HPDE6-E6E7 (cell line): Measurements from ENCODE around the gene UPP2.

Experiments used
- DNase-seq: peaks from one replicate; pipeline ENCODE4 v3.0.0; 2011; ENCODE audit warnings: missing footprints; ENCODE audit errors: extremely low spot score

Gene UPP2

GRCh38 chr2:158101384-158101926, at the start of gene UPP2:
TSS of gene UPP2 (plus strand) at chr2:158101876. CDS start at chr2:158102064, 188 bp downstream.
- no peak for DNase-seq

DNA sequence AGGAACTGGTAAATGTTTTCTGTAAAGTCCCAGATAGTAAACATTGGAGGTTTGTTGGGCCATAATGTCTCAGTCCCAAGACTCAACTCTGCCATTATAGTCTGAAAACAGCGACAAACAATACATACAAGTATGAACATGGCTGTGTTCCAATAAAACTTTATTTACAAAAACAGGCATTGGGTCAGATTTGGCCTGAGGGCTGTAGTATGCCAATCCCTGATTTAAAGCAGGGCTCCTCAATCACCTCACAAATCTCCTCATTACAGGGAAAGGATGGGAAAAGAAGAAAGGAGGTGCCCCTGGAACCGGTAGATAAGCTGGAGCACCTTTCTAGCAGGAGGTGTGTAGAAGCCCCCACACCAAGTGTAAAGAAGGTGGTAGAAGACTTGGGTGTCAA, 48.9 kb upstream of the UPP2 start:
- DNase-seq, result no peak

- no peak for DNase-seq
These were observed 44.8 kb upstream of the UPP2 start for GRCh38 chr2:158056875-158057274.

- no peak for DNase-seq
These were observed 41.4 kb upstream of the UPP2 start for GRCh38 chr2:158060160-158060834.

GRCh38 chr2:158060835-158061435, 40.7 kb upstream of the UPP2 start:
- peak; percentile 7 for DNase-seq

- DNase-seq, result no peak
These were observed 39.9 kb upstream of the UPP2 start for GRCh38 chr2:158061763-158062162.

- DNase-seq, result no peak
These were observed 35.5 kb upstream of the UPP2 start for GRCh38 chr2:158066046-158066713.

- no peak for DNase-seq
These were observed 30.7 kb upstream of the UPP2 start for GRCh38 chr2:158071018-158071417.

- DNase-seq, result no peak
These were observed 29.3 kb upstream of the UPP2 start for GRCh38 chr2:158072361-158072760.

DNA sequence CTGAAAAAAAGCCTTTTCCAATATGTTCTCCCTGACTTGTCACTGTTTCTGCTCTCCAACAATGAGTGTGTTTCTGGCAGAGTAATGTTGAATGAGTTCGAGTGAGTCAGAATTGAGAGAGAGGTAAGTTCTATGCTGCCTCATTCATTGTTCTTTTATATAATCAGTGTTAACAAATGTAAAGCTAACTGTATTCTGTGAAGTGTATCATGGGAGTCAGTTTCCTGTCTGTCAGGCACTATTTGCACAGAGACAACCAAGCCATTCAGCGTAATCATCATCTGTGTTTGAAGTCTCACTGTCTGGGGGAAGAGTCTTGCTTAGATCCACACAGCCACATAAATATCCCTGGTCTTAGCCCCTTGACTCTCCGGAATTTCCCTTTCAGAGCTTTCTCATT, 22.0 kb upstream of the UPP2 start:
- DNase-seq, result peak; percentile 15

DNA sequence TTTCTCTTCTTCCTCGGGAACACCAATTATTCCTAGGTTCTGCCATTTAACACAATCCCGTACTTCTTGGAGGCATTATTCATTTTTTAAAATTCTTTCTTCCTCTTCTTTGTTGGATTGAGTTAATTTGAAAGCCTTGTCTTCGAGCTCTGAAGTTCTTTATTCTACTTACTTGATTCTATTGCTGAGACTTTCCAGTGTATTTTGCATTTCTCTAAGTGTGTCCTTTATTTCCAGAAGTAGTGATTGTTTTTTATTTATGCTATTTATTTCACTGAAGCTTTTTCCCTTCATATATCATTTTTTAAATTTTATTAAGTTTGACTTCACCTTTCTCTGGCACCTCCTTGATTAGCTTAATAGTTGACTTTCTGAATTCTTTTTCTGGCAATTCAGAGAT, 13.6 kb upstream of the UPP2 start:
- no peak for DNase-seq

DNA sequence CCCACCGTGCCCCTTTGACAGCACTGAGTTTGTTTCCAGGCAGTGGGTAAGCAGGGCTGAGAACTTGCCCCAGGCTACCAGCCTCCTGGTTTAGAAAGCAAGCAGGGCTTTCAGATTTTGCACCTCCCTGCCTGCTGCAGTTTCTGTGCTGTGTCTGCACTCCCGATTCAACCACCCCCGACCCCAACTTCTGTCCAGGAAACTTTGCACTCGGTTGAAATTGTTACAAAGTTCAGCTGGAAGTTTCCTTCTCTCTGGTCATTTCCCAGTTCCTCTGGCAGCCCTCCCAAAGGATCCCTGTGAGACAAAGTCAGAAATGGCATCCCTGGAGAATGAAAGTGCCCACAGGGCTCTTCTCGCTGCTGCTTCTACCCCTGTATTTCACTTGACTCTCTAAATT, 12.4 kb upstream of the UPP2 start:
- DNase-seq, result no peak

- DNase-seq, result no peak
These were observed 10.0 kb upstream of the UPP2 start for GRCh38 chr2:158091647-158092046.

DNA sequence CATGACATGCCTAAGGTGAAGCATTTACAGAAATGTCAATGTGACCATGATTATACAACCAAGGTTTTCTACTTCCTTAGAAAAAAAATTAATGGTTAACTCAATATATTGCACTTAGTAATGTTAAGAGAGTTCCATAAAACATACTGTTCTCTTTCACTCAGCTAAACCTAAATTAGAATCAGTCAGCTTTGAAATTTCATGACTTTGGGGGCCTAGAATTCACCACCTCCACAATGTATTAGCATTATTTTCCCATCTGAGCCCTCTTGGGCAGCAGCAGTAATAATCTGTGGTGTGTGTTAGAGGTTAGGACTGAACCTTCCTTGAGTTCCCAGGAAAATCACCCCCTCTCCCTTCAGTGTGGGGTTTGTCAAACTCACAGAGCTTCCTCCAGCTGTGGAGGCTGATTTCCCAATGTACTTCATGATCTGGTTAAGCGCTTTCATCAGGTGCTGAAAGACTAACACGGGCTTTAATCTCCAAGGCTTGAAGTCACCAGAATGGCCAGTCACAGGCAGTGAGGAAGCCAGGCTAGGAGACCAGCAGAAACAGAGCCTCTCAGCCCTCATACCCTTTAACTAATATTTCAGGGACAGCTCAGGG, 7.1 kb upstream of the UPP2 start:
- DNase-seq, result no peak

GRCh38 chr2:158095269-158095668, 6.4 kb upstream of the UPP2 start:
- DNase-seq, result no peak

DNA sequence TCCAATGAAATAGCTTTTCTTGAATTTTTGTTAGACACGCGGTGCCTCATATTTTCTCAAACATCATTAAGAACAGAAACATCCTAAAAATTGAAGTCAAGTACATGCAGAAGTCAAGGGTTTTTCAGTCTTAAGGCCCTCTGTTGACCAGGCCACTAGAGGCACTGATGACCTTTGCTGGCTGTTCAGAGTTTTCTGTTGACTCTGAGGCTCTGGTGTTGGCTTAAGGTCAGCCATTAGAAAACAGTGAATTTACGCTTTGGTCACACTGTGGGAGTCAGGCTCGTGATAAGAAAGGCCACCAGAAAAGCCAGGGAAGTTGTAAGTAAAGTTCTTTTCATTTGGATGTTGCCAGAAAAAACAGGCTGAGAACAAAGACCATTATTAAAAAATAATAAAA, 5.8 kb upstream of the UPP2 start:
- DNase-seq, result no peak

DNA sequence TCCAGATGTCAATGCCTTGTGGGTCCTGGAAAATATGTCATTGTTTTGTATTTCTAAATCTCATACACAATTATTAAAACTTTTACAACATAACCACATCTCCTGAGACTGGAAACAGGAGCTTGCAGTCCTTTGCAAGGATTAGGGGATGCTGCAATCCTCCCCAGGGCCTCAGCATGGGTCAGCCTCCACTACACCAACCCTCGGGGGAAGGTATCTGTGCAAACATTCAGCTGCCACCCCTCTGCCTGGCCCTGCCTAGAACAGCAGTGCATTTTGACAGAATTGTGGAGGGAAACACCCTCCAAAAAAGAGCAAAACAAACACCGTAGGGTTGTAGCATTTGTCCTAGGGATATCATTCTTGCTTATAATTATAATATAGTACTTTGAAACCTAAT, 4.2 kb upstream of the UPP2 start:
- no peak for DNase-seq

- DNase-seq, result no peak
These were observed 3.5 kb upstream of the UPP2 start for GRCh38 chr2:158098178-158098577.

GRCh38 chr2:158099716-158100115, 2.0 kb upstream of the UPP2 start:
- DNase-seq, result no peak

- no peak for DNase-seq
These were observed 1.3 kb upstream of the UPP2 start for GRCh38 chr2:158100411-158100810.

DNA sequence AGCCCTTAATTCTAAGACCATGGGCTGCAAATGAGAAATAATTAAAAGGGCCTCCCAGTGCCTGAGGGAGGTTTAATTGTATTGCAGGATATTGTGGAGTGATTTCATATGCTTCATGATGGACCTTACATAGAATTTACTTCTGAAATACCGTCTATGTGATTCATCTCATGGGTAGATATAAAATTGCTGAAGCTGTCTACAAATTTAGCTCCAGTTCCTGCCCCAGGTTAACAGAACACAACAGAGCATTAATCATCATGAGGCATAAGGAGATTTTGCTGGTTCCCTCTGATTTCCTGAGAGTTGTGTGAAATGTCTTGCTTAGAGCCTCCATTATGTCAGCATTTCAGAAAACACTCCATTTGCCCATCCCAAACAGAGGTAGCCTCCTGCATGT, 770 bp downstream of the UPP2 start:
- DNase-seq, result no peak

DNA sequence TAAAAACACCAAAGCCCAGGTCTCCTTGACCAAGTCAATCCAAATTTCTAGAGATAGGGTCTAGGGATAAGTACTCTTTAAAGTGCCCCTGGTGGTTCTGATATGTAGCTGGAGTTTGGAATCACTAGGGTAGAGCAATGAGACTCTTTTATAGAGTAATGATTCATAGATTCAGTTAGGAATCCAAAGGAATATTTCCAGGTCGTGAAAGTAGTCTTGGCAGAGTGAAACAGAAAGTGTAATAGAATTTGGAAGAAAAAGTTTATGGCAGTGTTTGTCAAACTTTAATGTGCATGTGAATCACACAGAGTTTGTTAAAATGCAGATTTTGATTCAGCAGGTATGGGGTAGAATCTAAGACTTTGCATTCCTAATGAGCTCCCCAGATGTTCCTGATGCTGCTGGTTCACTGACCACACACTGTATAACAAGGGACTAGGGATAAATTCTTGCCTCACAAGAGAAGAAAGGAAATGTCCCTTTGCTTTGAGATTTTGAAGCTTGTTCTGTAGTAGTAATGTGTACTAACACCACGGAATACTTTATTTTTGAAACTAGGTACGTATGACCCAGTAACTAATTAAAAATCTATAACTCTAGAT, 1.8 kb downstream of the UPP2 start:
- no peak for DNase-seq
